ENCODE measurements around the gene POLA1.

GRCh38 chrX:25018682-25019081 is 325.0 kb downstream of the POLA1 start:
- TF ChIP-seq CTCF (IDR thresholded peaks at IDR 0.05; ENCODE audit: insufficient read depth, low read length) = no peak
- TF ChIP-seq POLR2AphosphoS5 (IDR thresholded peaks at IDR 0.05; ENCODE audit: low read depth) = no peak

All from HL-60 (cell line).